Stimulated activated CD8-positive, alpha-beta memory T cell treated with anti-CD3 and anti-CD28 coated beads, Interleukin-4, amount 100 ng/mL, for 24 hours (primary cell): ENCODE data around the gene TINCR.
"Not testable (repeated sequence)": the region's sequence is repeated elsewhere in the genome, so short reads cannot be mapped to it uniquely, and the experiment has no call there.

Experiments used
- DNase-seq: peaks from one replicate; pipeline ENCODE4 v3.0.0-alpha.2; 2020; ENCODE audit warnings: low read depth

TINCR gene

DNA sequence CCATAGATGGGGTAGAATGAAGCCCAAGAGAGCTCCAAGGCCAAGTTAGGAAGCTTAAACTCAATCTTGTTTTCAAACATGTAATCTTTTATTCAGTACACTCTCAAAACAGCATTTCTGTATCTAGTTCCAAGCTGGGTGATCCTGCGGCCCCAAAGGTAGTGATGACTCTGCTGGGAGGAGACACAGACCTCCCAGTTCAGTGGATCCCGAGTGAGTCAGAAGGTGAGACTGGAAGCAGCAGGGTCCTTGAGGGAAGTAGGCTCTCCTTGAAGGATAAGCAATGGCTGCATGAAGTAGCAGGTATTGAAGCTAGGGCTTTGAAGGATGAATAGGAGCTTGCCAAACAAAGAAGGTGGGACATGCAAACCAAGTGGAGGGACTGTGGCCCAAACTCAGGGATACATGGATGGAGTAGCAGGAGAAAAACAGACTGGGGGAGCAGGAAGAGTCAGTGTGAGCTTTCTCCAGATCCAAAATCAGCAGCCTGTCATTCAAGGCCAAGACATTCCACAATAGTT, 9.6 kb downstream of the TINCR start:
- DNase-seq: no peak

- no peak for DNase-seq
Observed at GRCh38 chr19:5557691-5558090, 10.1 kb downstream of the TINCR start.

DNA sequence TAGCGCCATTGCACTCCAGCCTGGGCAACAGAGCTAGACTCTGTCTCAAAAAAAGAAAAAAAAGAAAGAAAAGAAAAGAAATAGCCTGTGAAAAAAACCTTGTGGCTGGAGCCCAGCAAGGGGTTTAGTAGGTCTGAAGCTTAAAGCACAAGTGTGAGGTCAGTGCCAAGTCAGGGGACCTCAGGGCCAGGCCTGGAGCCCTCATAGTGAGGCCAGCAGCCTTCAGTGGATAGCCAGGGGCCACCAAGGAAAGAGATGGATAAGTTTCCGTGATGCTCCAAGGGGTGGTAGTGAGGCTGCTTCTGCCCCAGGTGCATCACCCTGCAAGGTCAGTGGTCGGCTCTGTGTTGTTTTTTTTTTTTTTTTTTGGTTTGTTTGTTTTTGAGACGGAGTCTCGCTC, 12.9 kb downstream of the TINCR start:
- DNase-seq: no peak

DNA sequence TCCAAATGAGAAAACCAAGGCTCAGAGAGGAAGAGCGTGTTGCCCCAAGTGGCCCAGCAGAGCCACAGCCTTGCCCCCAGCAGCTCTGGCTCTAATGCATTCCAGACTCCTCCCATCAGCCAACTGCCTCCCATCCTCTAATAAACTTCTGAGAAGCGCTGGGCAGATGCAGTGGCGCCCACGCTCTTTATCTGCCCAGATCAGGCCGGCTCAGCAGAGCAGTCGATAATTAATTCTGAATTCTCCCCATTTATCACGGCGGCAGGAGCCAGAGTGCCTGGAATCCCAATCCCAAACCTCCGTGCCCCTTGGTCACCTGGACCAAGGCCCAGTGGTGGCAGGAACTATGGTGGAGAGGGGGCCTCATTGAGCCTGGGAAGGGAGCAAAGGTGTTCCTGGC, 13.9 kb downstream of the TINCR start:
- no peak for DNase-seq

- no peak for DNase-seq
Observed at GRCh38 chr19:5547881-5548280, 19.9 kb downstream of the TINCR start.

- DNase-seq: no peak
Observed at GRCh38 chr19:5545984-5546383, 21.8 kb downstream of the TINCR start.

DNA sequence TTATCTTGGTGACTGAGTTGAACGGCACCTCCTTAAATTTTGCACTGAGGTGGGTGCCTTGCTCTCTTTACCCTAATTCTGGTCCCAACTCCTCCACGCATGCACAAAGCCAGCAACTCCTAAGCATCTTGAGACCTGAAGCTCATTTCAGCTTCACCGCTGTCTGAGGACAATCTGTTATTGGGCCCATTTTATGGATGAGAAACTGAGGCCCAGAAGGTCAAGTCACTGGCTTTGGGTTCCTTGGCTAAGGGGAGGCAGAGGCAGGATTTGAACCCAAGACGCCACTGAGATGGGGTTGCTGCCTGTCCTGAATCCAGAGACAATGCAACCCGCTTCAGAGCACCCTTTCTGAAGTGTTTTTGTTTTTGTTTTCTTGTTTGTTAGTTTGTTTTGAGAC, 22.7 kb downstream of the TINCR start:
- no peak for DNase-seq

GRCh38 chr19:5542665-5543064, 25.1 kb downstream of the TINCR start:
- no peak for DNase-seq

- DNase-seq: no peak
Observed at GRCh38 chr19:5541456-5541855, 26.3 kb downstream of the TINCR start.

DNA sequence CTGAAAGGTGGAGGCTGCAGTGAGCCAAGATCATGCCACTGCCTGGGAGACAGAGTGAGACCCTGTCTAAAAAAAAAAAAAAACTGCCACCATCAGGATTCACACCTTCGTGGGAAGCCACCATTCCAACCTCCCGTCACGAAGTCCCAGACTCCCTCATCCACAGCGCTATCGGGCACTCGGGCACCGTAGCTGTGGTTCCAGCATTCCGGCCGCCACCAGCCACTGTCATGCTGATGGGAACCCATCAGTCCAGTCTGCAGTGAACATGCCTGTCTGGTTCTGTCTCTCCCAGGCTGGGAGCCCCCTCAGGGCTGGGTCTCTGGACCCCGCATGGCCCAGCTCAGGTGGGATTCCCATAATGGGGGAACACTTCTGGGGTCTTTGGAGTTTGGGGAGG, 27.5 kb downstream of the TINCR start:
- no peak for DNase-seq

DNA sequence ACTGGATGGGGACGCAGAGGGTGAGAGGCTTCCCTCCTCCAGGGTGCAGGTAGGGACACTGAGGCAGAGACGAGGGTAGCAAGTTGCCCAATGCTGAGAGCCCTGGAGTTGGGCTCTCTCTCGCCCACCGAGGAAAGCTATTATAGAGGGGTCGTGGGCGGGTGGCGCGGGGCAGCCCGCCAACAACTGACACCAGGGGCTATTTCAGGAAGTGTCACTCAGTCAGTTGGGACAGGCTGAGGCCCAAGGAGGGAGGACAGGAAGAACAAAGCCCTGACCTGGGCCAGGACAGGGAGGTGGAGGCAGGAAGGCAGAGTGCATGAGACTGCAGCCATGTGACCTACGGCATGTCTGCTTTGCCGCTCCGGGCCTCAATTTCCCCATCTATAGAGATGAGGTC, 29.9 kb downstream of the TINCR start:
- no peak for DNase-seq

DNA sequence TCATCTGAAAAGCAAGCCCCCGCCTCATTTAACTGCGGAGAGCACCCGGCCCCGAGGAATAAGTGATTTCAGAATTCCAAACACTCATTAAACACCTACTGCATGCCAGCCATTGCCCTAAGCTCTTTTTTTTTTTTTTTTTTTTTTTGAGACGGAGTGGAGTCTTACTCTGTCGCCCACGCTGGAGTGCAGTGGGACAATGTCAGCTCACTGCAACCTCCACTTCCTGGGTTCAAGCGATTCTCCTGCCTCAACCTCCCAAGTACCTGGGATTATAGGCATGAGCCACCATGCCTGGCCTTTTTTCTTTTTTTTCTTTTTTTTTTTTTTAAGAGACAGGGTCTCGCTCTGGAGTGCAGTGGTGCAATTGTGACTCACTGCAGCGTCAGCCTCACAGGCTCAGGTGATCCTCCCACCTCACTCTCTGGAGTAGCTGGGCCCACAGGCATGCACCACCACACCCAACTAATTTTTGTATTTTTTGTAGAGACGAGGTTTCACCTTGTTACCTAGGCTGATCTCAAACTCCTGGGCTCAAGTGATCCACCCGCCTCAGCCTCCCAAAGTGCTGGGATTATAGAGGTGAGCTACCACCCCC, 30.7 kb downstream of the TINCR start:
- DNase-seq: not testable (repeated sequence)

DNA sequence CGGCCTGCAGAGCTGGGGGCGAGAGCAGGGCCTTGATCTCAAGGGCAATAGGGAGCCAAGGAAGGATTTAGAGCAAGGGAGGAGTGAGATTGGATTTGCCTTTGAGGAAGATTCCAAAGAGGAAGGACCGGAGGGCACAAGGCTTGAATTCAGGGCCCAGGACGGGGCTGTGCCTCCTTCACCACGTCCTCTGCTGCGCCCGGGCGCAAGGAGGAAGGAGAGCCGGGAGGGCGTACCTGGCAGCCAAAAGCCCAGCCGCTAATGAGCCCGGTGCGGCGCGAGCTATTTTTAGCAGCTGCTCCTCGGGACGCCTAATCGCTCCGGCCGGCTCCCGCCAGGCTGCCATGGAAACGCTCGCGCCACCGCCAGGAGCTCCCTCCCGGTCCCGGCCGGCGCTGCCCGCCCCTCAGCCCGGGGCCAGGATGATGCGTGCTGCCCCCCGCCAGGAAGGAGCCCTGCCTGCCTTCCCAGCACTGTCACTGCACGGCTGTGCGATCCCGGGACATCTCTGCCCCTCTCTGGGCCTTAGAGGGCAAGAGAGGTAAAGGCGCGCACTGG, 31.3 kb downstream of the TINCR start:
- no peak for DNase-seq

GRCh38 chr19:5534787-5535586, 32.8 kb downstream of the TINCR start:
- no peak for DNase-seq

DNA sequence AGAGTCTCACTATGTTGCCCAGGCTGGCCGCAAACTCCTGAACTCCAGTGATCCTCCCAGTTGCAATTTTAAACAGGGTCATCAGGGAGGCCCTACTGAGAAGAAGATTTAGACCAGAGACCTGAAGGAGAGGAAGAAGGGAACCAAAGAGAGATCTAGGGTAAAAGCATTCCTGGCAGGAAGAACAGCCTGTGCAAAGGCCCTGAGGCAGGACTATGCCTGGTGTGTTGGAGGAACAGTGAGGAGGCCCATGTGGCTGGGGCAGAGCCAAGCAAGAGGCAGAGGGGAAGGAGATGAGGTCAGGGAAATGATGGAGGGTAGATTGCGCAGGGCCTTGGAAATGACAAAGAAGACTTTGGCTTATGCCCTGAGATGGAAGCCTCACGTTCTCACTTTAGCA, 34.5 kb downstream of the TINCR start:
- no peak for DNase-seq

- DNase-seq: no peak
Observed at GRCh38 chr19:5530701-5531100, 37.1 kb downstream of the TINCR start.

GRCh38 chr19:5526691-5527090, 41.1 kb downstream of the TINCR start:
- DNase-seq: no peak

- DNase-seq: no peak
Observed at GRCh38 chr19:5524081-5524480, 43.7 kb downstream of the TINCR start.

DNA sequence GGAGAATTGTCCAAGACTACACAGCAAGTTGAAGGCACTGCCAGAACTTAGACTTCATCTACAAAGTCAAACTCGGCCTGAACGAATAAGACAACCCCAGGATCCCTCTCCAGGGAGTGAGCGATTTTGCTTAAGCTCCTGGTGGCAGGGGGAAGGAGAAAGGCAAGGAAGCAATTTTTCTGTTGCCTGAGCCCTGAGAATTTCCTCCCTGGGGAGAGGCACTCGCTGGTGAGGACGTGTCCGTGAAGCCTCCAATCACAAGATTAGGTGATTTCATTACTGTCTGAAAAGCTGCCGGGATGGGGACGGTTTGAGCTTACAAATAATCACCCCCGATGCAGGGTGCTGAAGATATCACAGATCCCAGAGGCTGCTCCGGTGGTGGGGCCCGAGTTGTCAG, 45.6 kb downstream of the TINCR start:
- DNase-seq: no peak

GRCh38 chr19:5520501-5520900, 47.3 kb downstream of the TINCR start:
- DNase-seq: no peak

- no peak for DNase-seq
Observed at GRCh38 chr19:5519076-5519475, 48.7 kb downstream of the TINCR start.

- DNase-seq: no peak
Observed at GRCh38 chr19:5515737-5516136, 52.0 kb downstream of the TINCR start.

DNA sequence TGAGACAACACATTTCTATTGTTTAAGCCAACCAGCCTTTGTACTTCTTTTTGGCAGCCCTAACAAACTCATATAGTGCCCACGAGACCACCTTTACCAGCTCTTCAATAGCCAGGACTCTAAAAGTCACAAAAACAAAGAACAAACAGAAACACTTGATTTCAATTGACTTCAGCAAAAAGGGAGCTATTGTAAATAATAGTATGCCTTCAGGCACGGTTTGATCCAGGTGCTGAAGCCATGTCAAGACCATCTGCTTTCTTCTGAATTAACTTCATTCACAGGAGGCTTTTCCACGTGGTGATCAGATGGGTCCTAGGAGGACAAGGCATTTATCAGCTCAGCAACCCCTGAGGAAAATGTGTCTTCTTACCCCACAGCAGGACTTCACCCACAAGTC, 53.8 kb downstream of the TINCR start:
- no peak for DNase-seq
